Left lung (tissue), 10 donors: Measurements from ENCODE around the gene DGCR8. TPM values are rescaled to one million over a fixed set of nuclear protein-coding genes. Genes with fewer than 3 reads are reported as not detected.

ENCODE experiments used
- ATAC-seq: fragments of 200-7000 bp; cut with Tn5 transposase; one replicate; pipeline ENCODE4 v1.9.1; 2020; ENCODE audit warnings: moderate library complexity
- DNase-seq, 4 donors: peaks; one replicate each; pipeline ENCODE4 v3.0.0-alpha.2; 2013 to 2020
- H3K27ac ChIP-seq, 2 donors: fragments of 200-600 bp; sonication (generic) in 1 of 2; one replicate each; pipeline versions ENCODE4 v1.5.0 to v1.8.0; 2020 to 2021
- H3K27me3 ChIP-seq, 2 donors: fragments of 200-600 bp; sonication (generic) in 1 of 2; one replicate each; pipeline versions ENCODE4 v1.5.0 to v1.8.0; 2020 to 2021
- H3K36me3 ChIP-seq, 2 donors: fragments of 200-600 bp; sonication (generic) in 1 of 2; one replicate each; pipeline versions ENCODE4 v1.5.0 to v1.8.0; 2020 to 2021
- H3K4me1 ChIP-seq, 2 donors: fragments of 200-600 bp; one replicate each; pipeline ENCODE4 v1.8.0; 2021
- H3K4me3 ChIP-seq, 2 donors: fragments of 200-600 bp; sonication (generic) in 1 of 2; one replicate each; pipeline versions ENCODE4 v1.5.0 to v1.8.0; 2020 to 2021; ENCODE audit warnings: mild to moderate bottlenecking in 1 of 2
- H3K9me3 ChIP-seq, 2 donors: fragments of 200-600 bp; sonication (generic) in 1 of 2; one replicate each; pipeline versions ENCODE4 v1.5.0 to v1.8.0; 2020 to 2021
- intact Hi-C, 2 donors: fragments of 100-400 bp; cut with DNase I; formaldehyde crosslinking; loops; one replicate each; pipeline versions ENCODE4 v1.11.2 to v1.14.2; 2022
- polyA plus RNA-seq, 6 donors: library from polyadenylated mRNA; unstranded; fragments of 120-200 nt; gene quantifications; one replicate each; pipeline ENCODE4 v1.2.1, GENCODE V29; 2013; ENCODE audit not compliant: insufficient read length in 6 of 6
- total RNA-seq, 2 donors: library from RNA; stranded (reverse); fragmentation: NEBNext Ultra II Directional; extraction: Animal tissue kit (Norgen Biotek cat#: 25700); gene quantifications; one replicate each; pipeline ENCODE4 v1.2.1, GENCODE V29; 2021
- TF ChIP-seq, protein P1 (sequence below), 2 donors: fragments of 200-600 bp; sonication (generic) in 1 of 2; IDR thresholded peaks; one replicate each; pipeline versions ENCODE4 v1.5.0 to v1.8.0; 2021; ENCODE audit warnings: antibody characterized with exemption in 2 of 2
- donor health status: DM: no; HTN: yes; CAD: no.
- donor health status: DM: no; HTN: no; CAD: no.

The DGCR8 gene
- total and polyA plus RNA-seq, 8 donors, result 28.9 to 63.2 (median 44.5) TPM

DNA sequence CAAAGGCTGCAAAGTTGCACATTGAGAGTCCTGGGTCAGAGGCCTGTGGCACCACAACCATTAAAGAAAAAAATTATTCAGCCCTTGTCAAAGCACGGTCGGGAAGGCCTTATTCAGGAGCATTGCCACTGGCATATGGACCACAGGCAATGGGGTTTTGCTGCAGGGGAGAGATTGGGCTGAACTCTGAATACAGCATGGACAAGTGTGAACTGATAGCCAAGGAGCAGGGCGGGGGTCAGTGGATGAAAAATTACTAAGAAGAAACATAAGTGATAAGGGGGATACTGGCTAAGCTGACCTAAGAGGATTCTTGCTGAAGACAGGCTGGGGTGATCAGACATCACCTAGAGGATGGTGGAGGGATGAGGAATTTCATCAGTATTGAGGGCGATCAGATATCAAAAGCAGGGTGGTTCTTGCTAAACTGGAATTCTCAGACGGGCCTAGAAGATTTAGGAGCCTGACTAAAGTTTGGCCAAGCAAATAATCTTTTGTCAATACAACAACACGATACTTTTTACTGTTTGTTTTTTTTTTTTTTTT is 3.3 kb upstream of the DGCR8 start:
- intact Hi-C loops, result no loop called here
- Histone ChIP-seq H3K4me1 (peaks cover 6 to 18% of the 10 kb centered on the region in 2 donors), H3K9me3 (no peaks in the 10 kb centered on the region), H3K36me3 (no peaks in the 10 kb centered on the region), H3K4me3 (no peak overlapping the region), H3K27ac (no peak overlapping the region), H3K27me3 (no peaks in the 10 kb centered on the region)
- TF ChIP-seq, protein P1, sequence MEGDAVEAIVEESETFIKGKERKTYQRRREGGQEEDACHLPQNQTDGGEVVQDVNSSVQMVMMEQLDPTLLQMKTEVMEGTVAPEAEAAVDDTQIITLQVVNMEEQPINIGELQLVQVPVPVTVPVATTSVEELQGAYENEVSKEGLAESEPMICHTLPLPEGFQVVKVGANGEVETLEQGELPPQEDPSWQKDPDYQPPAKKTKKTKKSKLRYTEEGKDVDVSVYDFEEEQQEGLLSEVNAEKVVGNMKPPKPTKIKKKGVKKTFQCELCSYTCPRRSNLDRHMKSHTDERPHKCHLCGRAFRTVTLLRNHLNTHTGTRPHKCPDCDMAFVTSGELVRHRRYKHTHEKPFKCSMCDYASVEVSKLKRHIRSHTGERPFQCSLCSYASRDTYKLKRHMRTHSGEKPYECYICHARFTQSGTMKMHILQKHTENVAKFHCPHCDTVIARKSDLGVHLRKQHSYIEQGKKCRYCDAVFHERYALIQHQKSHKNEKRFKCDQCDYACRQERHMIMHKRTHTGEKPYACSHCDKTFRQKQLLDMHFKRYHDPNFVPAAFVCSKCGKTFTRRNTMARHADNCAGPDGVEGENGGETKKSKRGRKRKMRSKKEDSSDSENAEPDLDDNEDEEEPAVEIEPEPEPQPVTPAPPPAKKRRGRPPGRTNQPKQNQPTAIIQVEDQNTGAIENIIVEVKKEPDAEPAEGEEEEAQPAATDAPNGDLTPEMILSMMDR (IDR thresholded peaks at IDR 0.05), result no peak
- ATAC-seq, result no peak
- no peak for DNase-seq

DNA sequence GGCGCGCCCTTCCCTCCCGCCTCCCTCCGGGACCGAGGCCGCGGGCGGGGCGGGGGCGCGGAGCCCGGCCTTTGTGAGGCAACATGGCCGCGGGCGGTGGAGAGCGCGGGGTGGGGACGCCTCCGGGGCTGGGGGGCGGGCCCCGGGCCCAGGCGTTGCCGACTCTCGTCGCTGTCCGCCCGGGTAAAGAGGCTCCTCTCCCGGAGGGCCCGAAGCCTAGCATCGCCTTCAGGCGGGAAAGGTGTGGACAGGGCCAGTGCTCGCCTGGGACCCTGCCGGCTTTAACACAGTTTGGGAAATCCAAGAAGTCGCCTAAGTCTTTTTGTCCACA is 369 bp downstream of the DGCR8 start:
- peak; percentile 55 to 94 (median 62) for DNase-seq
- intact Hi-C loops, result no loop called here
- Histone ChIP-seq H3K4me3 (peak overlapping the region; percentile 76 to 80), H3K9me3 (no peaks in the 10 kb centered on the region), H3K27ac (peak overlapping the region; percentile 87 to 88), H3K36me3 (no peaks in the 10 kb centered on the region), H3K4me1 (peaks cover 13 to 55% of the 10 kb centered on the region in 2 donors), H3K27me3 (no peaks in the 10 kb centered on the region)
- TF ChIP-seq, protein P1 (IDR thresholded peaks at IDR 0.05), result no peak
- peak; percentile 56 for ATAC-seq

DNA sequence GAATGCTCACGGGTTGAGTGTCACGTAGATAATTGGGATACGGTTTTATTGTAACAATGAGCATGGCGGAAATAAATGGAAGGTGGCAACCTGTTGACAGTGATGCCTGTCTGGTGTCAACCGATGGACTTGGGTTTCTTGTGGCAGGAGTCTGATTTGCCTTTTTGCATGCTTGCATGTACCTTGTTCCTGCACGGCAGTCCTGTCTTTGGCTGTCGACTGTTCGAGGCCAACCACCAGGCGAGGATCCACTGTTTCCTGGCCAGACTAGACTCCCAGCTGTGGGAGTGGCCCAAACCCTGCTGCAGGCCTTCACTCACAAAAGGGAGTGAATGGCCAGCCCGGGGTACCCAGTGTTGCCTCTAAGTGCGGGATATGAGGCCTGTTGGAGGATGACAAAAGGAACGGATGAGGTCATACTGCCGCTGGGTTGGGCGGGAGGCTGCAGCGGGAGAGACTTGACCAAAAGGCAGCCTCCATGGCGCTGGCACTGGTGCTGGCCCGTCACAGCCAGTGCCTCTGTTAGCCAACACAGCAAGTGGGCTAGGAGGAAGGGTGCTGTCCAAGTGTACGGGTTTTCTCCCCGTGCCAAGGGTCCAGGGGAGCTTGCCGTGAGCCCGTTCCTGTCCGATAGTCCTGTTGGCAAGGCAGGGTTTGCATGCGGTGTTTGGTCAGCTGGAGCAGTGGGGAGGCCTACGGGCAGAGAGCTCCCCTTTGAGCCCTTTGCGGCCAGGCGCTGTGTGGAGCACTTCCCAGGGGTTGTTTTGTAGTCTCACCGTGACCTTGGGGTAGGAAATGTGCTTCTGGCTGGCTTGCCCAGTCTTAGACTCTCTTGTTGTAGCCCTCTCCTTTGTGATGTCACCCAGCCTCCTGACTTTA is 974 bp downstream of the DGCR8 start:
- ATAC-seq (no peak), DNase-seq (peak; percentile 12 to 76 (median 44))
- Histone ChIP-seq H3K9me3 (no peaks in the 10 kb centered on the region), H3K27me3 (no peaks in the 10 kb centered on the region), H3K4me1 (peaks cover 13 to 58% of the 10 kb centered on the region in 2 donors), H3K27ac (peak overlapping the region; percentile 87 to 88), H3K36me3 (peaks cover 0 to 6% of the 10 kb centered on the region in 2 donors), H3K4me3 (peak overlapping the region; percentile 76 to 80)
- intact Hi-C loops, result no loop called here
- TF ChIP-seq, protein P1 (IDR thresholded peaks at IDR 0.05), result no peak

DNA sequence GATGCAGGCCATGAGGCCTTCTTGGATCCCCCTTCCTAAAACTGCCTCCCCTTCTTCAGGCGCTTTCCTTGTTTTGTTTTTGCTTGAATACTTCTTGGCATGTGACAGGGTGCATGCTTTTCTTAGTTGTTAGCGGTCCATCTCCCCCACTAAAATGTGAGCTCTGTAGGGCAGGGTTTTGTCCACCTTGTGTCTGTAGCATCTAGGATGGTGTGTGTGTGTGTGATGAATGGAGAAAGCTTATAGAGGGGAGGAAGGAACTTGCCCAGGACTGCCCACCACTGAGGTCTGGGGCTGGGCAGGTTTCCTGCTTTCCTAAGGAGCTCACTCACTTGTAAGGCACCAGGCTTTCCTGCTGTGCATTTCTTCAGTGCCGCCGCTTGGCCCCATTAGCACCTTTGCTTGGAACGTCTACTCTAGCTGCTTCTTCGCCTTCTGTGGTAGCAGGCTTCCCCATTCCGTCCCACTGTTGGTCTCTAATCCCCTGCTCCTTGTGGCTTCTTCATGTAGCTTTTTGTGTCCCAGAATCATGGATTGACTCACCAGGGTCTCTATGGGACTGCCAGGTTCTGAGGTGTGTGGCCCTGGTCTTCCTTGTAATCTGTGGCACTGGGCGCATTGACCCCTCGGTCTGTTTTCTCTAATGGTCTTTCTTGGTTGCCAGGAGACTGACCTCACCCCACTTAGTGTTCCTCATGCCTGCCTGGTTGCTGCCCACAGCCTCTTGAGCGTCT is 3.3 kb downstream of the DGCR8 start:
- TF ChIP-seq, protein P1 (IDR thresholded peaks at IDR 0.05), result no peak
- peaks cover 13 to 58% of the 10 kb centered on the region in 2 donors for H3K4me1 ChIP-seq
- DNase-seq (peak in 1 of 4 donors; percentile 23), ATAC-seq (no peak)
- no peaks in the 10 kb centered on the region for H3K27me3 ChIP-seq
- no peaks in the 10 kb centered on the region for H3K9me3 ChIP-seq
- peaks cover 0 to 29% of the 10 kb centered on the region in 2 donors for H3K36me3 ChIP-seq
- intact Hi-C loops, result no loop called here
- peak overlapping the region in 1 of 2 donors; percentile 18 for H3K27ac ChIP-seq
- H3K4me3 ChIP-seq, result no peak overlapping the region
